ENCODE results near the gene KIF18B.

The KIF18B gene

GRCh38 chr17:44935116-44935515 is 12.5 kb downstream of the KIF18B start:
- DNase-seq, result no peak

GRCh38 chr17:44934745-44935105 is 12.8 kb downstream of the KIF18B start:
- no peak for DNase-seq

GRCh38 chr17:44933824-44934744 is 13.5 kb downstream of the KIF18B start:
- DNase-seq, result no peak

DNA sequence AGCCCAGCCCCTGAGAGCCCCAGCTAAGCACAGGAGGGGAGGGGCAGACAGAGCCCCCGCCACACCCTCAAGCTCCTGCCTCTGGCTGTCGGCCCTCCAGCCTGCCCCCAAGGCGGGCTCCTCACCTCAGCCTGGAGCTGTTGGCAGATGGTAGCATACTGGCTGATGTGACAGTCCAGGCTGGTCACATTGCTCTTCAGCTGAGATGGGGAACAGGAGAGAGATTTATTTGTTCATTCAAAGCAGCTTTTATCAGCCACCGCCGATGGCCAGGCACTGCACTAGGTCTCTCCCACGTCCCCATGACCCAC is 14.8 kb downstream of the KIF18B start:
- DNase-seq, result no peak

DNA sequence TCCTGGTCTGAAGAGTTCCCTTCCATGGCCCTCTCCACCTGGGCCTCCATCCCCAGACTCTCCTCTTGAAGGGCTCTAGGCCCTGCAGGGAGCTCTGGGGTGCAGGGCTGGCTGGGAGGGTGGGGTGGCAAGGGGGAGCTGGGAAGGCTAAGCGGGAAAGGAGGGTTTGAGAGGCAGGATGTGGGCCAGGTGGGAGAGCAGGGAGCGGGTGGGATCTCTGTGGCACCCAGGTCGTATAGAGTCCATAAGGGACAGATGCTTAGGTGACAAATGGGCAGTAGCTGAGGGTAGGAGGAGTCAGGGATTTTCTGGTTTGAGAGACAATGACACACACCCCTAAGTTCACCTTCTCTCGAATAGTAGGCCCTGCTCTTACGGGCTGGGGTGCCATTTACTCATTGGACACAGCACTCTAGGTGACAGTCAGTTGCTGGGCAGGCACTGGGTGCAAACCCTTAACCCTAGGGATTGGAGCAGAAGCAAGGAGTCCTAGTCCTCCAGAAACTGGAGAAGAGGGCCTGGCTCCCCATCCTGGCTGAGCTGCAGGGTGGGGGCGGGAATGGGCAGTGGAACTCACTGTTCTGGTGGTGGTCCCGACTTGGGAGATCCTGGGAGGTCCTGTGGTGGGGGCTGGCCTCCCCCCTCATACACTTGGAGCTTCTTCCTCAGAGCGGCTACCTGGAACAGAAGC is 15.3 kb downstream of the KIF18B start:
- DNase-seq, result no peak

DNA sequence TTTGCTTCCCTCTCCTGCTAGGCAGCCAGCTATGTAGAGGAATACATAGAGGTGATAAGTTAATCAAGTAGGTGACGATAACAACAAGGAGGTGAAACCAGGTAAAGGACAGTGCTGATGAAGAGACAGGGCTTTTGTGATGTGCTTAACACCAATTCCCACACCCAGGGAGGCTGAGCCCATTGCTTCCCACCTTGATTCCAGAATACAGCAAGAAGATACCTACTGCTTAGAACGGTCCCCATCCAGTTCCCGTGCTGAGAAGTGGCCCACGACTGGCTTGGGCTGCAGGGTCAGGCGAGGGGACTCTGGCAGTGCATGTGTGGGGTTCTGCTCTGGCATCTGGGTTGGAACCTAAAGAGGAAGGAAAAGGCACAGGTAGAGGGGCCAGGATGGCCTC is 16.2 kb downstream of the KIF18B start:
- no peak for DNase-seq

- DNase-seq, result no peak
Observed at GRCh38 chr17:44930667-44931066, 16.9 kb downstream of the KIF18B start.

DNA sequence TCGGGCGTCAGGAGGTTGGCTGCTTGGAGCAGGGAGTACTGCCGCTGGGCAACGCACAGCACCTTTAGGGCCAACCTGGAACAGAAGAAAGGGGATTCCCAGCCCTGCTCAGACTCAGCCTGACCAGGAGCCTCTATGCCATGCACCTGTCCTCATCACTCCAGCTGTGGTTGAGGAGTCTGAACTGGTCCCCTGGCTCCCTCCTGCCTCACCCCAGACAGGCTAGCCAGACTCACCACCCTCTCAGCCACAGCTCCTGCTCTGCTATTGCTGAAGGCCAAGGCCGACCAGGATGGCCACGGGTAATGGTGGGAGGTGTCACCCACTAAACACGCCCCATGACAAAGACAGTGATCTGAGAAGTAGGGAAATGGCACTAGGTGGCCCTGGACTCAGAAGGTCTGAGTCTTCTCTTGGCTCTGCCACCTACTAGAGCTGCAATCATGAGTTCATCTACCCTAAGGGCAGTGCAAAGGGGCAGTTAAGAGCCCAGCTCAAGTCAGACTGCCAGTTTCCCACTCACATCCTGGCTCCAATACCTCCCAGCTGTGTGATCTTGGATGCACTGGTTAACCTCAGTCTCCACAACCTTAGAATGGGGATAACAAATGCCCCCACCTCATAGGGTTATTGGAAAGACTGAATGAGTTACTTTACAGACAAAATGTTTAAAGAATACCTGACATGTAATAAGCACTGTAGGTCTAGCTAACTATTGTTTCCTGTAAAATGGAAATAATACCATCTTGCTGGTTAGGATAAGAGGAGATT is 18.4 kb downstream of the KIF18B start:
- no peak for DNase-seq

GRCh38 chr17:44928136-44928535 is 19.4 kb downstream of the KIF18B start:
- no peak for DNase-seq

DNA sequence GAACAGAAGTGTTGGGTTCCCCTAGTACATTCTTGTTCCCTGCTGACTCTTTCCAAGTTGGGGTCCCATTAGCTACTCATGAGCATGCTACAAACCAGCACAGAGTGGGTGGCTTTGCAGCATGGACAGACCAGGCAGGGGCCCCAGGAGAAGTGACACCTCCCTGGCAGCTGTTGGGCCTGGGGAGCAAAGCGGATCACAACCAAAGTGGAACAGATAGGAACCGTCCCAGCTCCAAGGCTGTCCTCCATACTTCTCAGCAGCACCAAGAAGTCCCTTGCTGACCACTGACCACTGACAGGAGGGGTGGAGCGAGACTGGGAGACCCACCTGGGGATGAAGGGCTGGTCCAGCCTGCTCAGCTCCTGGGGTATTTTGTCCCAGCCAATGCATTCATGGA is 19.9 kb downstream of the KIF18B start:
- no peak for DNase-seq

DNA sequence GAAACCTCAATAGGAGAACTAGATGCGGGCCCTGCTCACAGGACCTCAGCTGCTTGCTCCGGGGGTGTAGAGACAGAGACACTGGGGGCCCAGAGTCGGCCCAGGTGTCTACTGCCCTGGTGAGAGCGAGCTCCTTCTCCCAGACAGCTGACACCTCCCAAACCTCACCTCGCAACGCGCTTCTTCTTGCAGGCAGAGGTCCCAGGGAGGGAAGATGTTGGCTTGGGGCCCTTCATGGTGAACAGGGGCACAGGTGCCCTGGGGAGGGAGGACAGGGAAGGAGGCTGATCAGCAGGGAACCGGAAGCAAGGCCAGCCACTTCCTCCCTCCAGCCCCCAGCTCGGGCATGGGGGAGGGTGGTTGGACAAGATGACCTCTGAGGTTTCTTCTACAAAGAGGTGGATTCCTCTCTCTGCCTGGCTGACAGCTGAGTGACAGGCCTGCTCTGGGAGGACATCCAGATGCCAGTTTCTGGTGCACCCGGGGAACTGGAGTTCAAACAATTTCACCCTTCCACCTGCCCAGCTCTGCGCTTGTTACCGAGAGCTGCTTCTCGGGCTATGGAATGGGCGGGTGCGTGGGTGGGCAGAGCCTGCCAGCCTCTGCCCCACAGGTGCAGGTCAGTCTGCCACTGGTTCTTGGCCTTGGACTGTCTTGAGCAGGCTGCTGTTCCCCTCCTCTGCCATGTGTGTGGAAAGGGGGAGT is 20.6 kb downstream of the KIF18B start:
- no peak for DNase-seq

DNA sequence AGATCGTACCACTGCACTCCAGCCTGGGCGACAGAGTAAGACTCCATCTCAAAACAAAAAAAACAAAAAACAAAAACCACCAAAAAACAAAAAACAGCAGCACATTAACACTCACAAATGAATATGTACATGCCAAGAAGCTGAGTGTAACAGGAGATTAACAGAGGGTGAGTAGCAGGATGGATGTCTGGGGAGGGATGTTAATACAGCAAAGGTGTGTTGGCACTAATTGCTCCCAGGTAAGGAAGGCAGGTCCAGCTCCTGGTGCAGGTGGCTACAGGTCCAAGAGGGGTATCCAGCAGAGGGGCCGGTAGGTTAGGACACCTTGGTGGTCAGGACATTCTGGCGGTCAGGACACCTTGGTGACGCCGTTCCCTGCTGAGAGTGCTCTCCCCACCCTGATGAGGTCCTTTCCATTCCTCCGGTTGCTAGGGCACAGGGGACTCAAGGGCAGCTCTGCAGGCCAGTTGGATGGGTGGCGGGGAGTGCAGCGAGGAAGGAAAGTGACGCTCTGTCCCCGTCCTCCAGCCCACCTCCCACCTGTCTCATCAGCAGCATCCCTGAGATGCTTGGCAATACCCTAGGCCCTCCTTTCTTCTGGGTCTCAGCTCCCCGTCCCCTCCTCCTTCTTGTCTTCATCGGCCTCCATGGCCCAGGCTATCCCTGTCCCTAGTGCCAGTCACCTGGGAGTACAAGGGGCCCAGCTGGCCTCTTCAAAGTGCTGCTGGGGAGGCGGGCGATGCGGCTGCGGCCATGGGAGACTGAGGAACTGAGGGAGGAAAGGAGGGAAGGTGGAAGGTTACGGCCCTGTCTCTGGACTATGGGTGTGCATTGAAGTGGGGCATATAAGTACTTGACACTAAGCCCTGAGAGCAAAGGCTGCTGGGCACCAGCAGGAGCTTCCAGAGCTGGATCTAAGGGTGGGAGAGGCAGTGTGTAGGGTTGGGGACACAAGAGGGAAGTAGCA is 21.6 kb downstream of the KIF18B start:
- DNase-seq, result no peak

- no peak for DNase-seq
Observed at GRCh38 chr17:44924107-44924544, 23.4 kb downstream of the KIF18B start.

DNA sequence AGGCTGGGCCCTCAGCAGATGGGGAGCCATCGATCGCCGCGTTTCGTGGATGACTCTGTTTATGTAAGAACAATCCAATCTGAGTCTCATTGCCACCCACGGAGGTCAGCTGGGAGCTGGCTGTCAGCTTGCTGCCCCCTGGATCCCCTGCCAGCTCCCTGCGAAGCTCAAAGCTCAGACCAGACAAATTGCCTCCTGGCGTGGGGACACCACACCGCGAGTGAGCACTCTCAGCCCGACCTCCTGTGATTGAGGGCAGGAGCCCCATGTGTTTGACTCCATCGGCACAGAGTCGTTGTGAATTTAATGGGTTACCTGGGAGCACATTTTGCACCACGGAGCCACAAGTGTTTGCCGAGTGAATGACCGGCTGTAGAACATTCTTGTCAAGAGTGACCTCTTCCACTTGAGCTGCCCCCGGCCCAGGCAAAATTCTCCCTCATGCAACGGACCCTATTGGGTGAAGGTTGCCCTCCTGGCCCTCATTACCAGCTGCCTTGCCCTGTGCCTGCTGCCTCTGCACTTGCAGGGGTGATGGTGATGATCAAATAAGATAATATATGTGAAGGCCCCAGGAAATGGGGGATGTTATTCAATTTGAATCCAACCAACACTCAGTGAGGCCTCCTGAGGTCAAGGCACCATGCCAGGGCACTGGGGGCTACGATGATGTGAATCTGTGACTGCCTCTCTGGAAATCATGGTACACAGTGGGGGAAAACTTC is 24.7 kb downstream of the KIF18B start:
- no peak for DNase-seq

- no peak for DNase-seq
Observed at GRCh38 chr17:44922136-44922535, 25.4 kb downstream of the KIF18B start.

DNA sequence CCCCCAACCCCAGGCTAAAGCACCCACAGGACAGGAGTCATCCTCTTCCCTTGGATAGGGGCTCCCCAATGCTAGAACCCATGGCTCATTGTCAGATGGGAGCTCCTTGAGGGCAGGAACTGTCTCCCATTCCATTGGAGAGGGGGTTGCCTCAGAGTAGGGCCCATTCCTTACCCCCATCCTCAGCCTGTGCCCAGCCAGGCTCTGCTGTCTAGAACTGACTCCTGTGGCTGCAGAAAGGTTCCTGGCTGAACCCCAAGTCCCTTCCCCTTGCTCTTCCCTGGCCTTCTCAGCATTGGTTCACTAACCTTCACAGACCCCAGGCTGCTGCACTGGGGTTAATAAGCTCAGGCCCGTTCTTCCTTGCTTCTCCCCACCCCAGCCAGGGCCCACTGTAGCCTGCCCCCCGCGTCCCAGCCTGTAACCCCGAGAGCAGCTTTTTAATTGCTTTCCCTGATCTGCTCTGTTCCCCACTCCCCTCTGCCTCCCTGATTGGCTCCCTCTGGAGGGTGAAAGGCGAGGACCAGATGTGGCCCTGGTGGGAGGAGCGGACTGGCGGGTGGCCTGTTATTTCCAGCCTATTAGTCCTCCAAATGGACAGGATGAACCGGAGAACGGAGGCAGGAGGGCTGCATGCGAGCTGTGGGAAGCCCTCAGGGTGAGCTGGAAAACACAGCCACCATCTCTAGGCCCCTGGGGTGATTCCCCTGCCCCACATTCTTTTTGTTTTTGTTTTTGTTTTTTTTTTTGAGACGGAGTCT is 26.3 kb downstream of the KIF18B start:
- no peak for DNase-seq

GRCh38 chr17:44920565-44920940 is 27.0 kb downstream of the KIF18B start:
- DNase-seq, result no peak

- peak in 2 of 4 experiments; percentile 17 to 55 for DNase-seq
Observed at GRCh38 chr17:44919885-44920564, 27.5 kb downstream of the KIF18B start.

DNA sequence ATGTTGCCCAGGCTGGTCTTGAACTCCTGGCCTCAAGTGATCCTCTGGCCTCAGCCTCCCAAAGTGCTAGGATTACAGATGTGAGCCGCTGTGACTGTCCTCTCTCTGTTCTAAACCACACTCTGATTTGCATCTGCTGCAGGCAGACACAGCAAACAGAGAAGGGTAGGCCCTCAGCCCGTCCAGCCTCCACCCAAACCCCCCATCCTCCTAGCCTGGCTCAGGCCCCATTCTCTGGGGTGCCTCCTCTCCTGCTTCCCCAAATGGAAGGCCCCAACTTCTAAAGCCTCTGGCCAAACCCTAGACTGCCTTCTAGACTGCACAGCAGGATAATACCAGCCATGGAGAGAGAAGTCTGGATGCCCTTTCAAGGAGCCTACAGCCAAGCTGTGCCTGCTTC is 28.2 kb downstream of the KIF18B start:
- no peak for DNase-seq

- DNase-seq, result no peak
Observed at GRCh38 chr17:44918006-44918405, 29.6 kb downstream of the KIF18B start.
